K562 treated with DMSO at 1 percent for 12 hours (cell line): ENCODE results near the gene C9orf57. TPM values are rescaled to one million over a fixed set of nuclear protein-coding genes. Genes with fewer than 3 reads are reported as not detected.

Experiments
- total RNA-seq: library from RNA; unstranded; fragments of 300-600 nt; gene quantifications from 2 replicates; pipeline ENCODE4 v1.2.3, GENCODE V29; 2022; ENCODE audit not compliant: insufficient read depth

Gene C9orf57
- not detected in 2 replicates for total RNA-seq

GRCh38 chr9:72060513-72060912 lies at the start of gene C9orf57:
Gene C9orf57 (minus strand): TSS chr9:72060613. CDS start chr9:72059331, 1,282 bp downstream.

Other genes with a start within 250 kb of the C9orf57 start
- gene ABHD17B, start 149.4 kb downstream of the C9orf57 start, total RNA-seq, result 5.7 and 13.5 TPM in 2 replicates
- gene C9orf85, start 149.0 kb downstream of the C9orf57 start, total RNA-seq, result 7.8 and 13.6 TPM in 2 replicates
- 4.4 and 7.7 TPM in 2 replicates for gene GDA, start 88.8 kb upstream of the C9orf57 start, total RNA-seq